SK-N-SH treated with all-trans-retinoic acid at 6 μM for 48 hours (cell line): ENCODE results near the gene BARX2.

Source experiments
- BACH2 ChIP-seq: fragments of 250-450 bp; sonication (Bioruptor Pico); IDR thresholded peaks from 2 replicates; pipeline ENCODE4 v1.9.0; 2021; ENCODE audit warnings: mild to moderate bottlenecking, borderline replicate concordance
- CREB5 ChIP-seq: fragments of 250-450 bp; sonication (Bioruptor Pico); IDR thresholded peaks from 2 replicates; pipeline ENCODE4 v1.5.1; 2020; ENCODE audit warnings: low read depth, mild to moderate bottlenecking, moderate library complexity
- ESRRG ChIP-seq: fragments of 250-450 bp; sonication (Bioruptor Pico); IDR thresholded peaks from 2 replicates; pipeline ENCODE4 v1.6.1; 2021; ENCODE audit warnings: mild to moderate bottlenecking
- GLIS3 ChIP-seq: fragments of 250-450 bp; sonication (Bioruptor Pico); IDR thresholded peaks from 2 replicates; pipeline ENCODE4 v1.5.0; 2020; ENCODE audit warnings: mild to moderate bottlenecking, moderate library complexity
- OSR1 ChIP-seq: fragments of 250-450 bp; sonication (Bioruptor Pico); IDR thresholded peaks from 2 replicates; pipeline ENCODE4 v1.8.0; 2022; ENCODE audit warnings: moderate library complexity, mild to moderate bottlenecking, inconsistent platforms
- PPARA ChIP-seq: fragments of 250-450 bp; sonication (Bioruptor Pico); IDR thresholded peaks from 2 replicates; pipeline ENCODE4 v1.5.0; 2020; ENCODE audit warnings: mild to moderate bottlenecking, borderline replicate concordance
- RARB ChIP-seq: fragments of 250-450 bp; sonication (Bioruptor Pico); IDR thresholded peaks from 2 replicates; pipeline ENCODE4 v1.8.0; 2021; ENCODE audit warnings: mild to moderate bottlenecking, moderate library complexity
- TCF4 ChIP-seq: fragments of 250-450 bp; sonication (Bioruptor Pico); IDR thresholded peaks from 2 replicates; pipeline ENCODE4 v1.8.0; 2021; ENCODE audit warnings: mild to moderate bottlenecking, moderate library complexity, borderline replicate concordance
- TOX ChIP-seq: fragments of 250-450 bp; sonication (Bioruptor Pico); IDR thresholded peaks from 2 replicates; pipeline ENCODE4 v1.8.0; 2021; ENCODE audit warnings: mild to moderate bottlenecking, moderate library complexity, borderline replicate concordance
- ZFP3 ChIP-seq: fragments of 250-450 bp; sonication (Bioruptor Pico); IDR thresholded peaks from 2 replicates; pipeline ENCODE4 v1.5.0; 2020; ENCODE audit warnings: mild to moderate bottlenecking, moderate library complexity
- ZFP30 ChIP-seq: fragments of 450-650 bp; formaldehyde crosslinking; IDR thresholded peaks from 2 replicates; pipeline ENCODE4 v1.5.0; 2022; ENCODE audit warnings: mild to moderate bottlenecking, moderate library complexity
- ZNF70 ChIP-seq: fragments of 450-650 bp; formaldehyde crosslinking; IDR thresholded peaks from 2 replicates; pipeline ENCODE4 v1.5.0; 2020; ENCODE audit warnings: mild to moderate bottlenecking, moderate library complexity
- ZNF8 ChIP-seq: fragments of 450-650 bp; formaldehyde crosslinking; IDR thresholded peaks from 2 replicates; pipeline ENCODE4 v1.5.0; 2020; ENCODE audit warnings: mild to moderate bottlenecking, moderate library complexity
- TF ChIP-seq, protein P1 (sequence below): fragments of 250-450 bp; sonication (Bioruptor Pico); IDR thresholded peaks from 2 replicates; pipeline ENCODE4 v1.8.0; 2020; ENCODE audit warnings: mild to moderate bottlenecking, moderate library complexity, borderline replicate concordance

DNA sequence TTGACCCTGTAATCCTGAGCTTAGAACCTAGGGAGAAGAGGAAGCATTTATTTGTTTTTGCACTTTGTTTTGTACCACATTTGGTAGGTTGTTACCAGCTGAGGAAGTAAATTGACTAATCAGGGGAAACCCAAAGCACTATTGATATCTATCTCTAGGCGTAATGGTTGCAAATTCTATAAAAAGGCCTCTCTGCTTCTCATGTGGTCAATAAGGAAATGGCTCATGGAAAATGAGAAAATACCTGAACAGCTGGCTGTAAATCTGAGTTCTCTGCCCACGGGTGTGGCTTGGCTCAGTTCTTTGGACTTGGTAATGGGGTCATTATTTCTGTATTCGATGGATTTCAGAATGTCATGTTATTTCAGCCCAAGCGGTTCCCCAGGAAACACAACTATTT, 42.4 kb downstream of the BARX2 start:
- TF ChIP-seq RARB (CRISPR knock-in tag) = no peak
- no peak for TF ChIP-seq ZFP30 (CRISPR knock-in tag)
- no peak for TF ChIP-seq ZFP3 (CRISPR knock-in tag)
- no peak for TF ChIP-seq ESRRG (CRISPR knock-in tag)
- no peak for TF ChIP-seq BACH2 (CRISPR knock-in tag)
- TF ChIP-seq PPARA = no peak
- no peak for TF ChIP-seq CREB5 (CRISPR knock-in tag)
- TF ChIP-seq, protein P1, sequence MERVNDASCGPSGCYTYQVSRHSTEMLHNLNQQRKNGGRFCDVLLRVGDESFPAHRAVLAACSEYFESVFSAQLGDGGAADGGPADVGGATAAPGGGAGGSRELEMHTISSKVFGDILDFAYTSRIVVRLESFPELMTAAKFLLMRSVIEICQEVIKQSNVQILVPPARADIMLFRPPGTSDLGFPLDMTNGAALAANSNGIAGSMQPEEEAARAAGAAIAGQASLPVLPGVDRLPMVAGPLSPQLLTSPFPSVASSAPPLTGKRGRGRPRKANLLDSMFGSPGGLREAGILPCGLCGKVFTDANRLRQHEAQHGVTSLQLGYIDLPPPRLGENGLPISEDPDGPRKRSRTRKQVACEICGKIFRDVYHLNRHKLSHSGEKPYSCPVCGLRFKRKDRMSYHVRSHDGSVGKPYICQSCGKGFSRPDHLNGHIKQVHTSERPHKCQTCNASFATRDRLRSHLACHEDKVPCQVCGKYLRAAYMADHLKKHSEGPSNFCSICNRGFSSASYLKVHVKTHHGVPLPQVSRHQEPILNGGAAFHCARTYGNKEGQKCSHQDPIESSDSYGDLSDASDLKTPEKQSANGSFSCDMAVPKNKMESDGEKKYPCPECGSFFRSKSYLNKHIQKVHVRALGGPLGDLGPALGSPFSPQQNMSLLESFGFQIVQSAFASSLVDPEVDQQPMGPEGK (CRISPR knock-in tag) = no peak
- TF ChIP-seq TCF4 (CRISPR knock-in tag) = no peak
- no peak for TF ChIP-seq TOX (CRISPR knock-in tag)
- TF ChIP-seq ZNF70 (CRISPR knock-in tag) = no peak
- no peak for TF ChIP-seq ZNF8 (CRISPR knock-in tag)
- no peak for TF ChIP-seq OSR1
- TF ChIP-seq GLIS3 (CRISPR knock-in tag) = no peak
